Epithelial cell of esophagus (primary cell): ENCODE data around the gene EDN2.

Source experiments
- DNase-seq: peaks from one replicate; pipeline ENCODE4 v3.0.0; 2010; ENCODE audit warnings: low read depth
- H3K4me3 ChIP-seq: 2 replicates; pipeline ENCODE4 v1.5.1; 2011; ENCODE audit warnings: mild to moderate bottlenecking, low read length, control low read depth
- CTCF ChIP-seq: IDR thresholded peaks from 2 replicates; pipeline ENCODE4 v1.5.1; 2011; ENCODE audit warnings: low read depth, mild to moderate bottlenecking, low read length, control low read depth, inconsistent platforms; ENCODE audit not compliant: insufficient read depth; ENCODE audit errors: missing control alignments

The EDN2 gene

GRCh38 chr1:41528726-41529605 is 44.5 kb upstream of the EDN2 start:
- DNase-seq, result no peak
- H3K4me3 ChIP-seq, result no peak overlapping the region
- TF ChIP-seq CTCF, result no peak

GRCh38 chr1:41528106-41528505 is 43.6 kb upstream of the EDN2 start:
- H3K4me3 ChIP-seq, result no peak overlapping the region
- TF ChIP-seq CTCF, result no peak
- DNase-seq, result no peak

- no peak overlapping the region for H3K4me3 ChIP-seq
- TF ChIP-seq CTCF, result no peak
- DNase-seq, result no peak
These were observed 42.6 kb upstream of the EDN2 start for GRCh38 chr1:41526956-41527561.

- DNase-seq, result no peak
- TF ChIP-seq CTCF, result no peak
- H3K4me3 ChIP-seq, result no peak overlapping the region
These were observed 41.6 kb upstream of the EDN2 start for GRCh38 chr1:41525891-41526587.

GRCh38 chr1:41524676-41525675 is 40.5 kb upstream of the EDN2 start:
- no peak overlapping the region for H3K4me3 ChIP-seq
- no peak for DNase-seq
- TF ChIP-seq CTCF, result no peak
